ENCODE results near the gene KBTBD13. TPM values are rescaled to one million over a fixed set of nuclear protein-coding genes. Genes with fewer than 3 reads are reported as not detected.

KBTBD13 gene
- total RNA-seq, 3 donors from 2014 or later (not counting 1 experiment from before 2014, with no cell fraction given), result not detected

DNA sequence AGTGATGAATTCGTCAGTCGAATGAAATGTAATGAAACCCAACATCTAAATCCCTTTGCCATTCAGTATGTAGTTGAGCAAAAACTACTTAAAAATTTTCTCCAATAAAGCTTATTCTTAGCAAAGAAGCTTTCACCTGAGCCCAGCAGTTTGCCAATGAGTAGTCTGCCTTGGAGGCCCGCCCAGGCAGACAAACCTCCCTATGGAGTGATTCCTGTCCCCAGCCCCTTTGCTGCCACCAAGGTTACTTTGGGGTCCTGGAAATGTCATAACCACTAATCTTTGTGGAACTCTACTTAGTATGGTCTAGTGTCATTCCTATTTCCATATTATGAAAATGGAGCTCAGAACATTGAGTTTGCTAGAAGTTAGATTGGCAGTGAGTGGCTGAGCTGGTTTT lies 26.4 kb downstream of the KBTBD13 start:
- Histone ChIP-seq H3K4me1 (ENCODE audit: control insufficient read depth, insufficient read depth, low read length) (peaks cover 4% of the 10 kb centered on the region), H3K27me3 (ENCODE audit: control insufficient read depth, insufficient read depth, low read length) (no peaks in the 10 kb centered on the region), H3K36me3 (ENCODE audit: control insufficient read depth, insufficient read depth, low read length) (peaks cover 31% of the 10 kb centered on the region), H3K9me3 (ENCODE audit: control insufficient read depth, insufficient read depth, low read length) (no peaks in the 10 kb centered on the region), H3K27ac (ENCODE audit: low read length) (no peak overlapping the region), H3K4me3 (ENCODE audit: low read length) (no peak overlapping the region)
- TF ChIP-seq, protein P1, sequence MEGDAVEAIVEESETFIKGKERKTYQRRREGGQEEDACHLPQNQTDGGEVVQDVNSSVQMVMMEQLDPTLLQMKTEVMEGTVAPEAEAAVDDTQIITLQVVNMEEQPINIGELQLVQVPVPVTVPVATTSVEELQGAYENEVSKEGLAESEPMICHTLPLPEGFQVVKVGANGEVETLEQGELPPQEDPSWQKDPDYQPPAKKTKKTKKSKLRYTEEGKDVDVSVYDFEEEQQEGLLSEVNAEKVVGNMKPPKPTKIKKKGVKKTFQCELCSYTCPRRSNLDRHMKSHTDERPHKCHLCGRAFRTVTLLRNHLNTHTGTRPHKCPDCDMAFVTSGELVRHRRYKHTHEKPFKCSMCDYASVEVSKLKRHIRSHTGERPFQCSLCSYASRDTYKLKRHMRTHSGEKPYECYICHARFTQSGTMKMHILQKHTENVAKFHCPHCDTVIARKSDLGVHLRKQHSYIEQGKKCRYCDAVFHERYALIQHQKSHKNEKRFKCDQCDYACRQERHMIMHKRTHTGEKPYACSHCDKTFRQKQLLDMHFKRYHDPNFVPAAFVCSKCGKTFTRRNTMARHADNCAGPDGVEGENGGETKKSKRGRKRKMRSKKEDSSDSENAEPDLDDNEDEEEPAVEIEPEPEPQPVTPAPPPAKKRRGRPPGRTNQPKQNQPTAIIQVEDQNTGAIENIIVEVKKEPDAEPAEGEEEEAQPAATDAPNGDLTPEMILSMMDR (IDR thresholded peaks at IDR 0.05), result no peak
- Mint-ChIP-seq H3K27ac (no peak overlapping the region), H3K9me3 (no peaks in the 10 kb centered on the region), H3K27me3 (ENCODE audit: low read depth in 2 of 2) (no peaks in the 10 kb centered on the region), H3K36me3 (no peaks in the 10 kb centered on the region), H3K4me1 (peaks cover 9 to 22% of the 10 kb centered on the region in 2 donors), H3K4me3 (no peak overlapping the region)
- intact Hi-C loops (cut with micrococcal nuclease), result no loop called here
- DNase-seq (no peak), ATAC-seq (no peak)
- 100% methylated on average over 3 of the region's 3 CpGs for WGBS (ENCODE audit: insufficient coverage)

DNA sequence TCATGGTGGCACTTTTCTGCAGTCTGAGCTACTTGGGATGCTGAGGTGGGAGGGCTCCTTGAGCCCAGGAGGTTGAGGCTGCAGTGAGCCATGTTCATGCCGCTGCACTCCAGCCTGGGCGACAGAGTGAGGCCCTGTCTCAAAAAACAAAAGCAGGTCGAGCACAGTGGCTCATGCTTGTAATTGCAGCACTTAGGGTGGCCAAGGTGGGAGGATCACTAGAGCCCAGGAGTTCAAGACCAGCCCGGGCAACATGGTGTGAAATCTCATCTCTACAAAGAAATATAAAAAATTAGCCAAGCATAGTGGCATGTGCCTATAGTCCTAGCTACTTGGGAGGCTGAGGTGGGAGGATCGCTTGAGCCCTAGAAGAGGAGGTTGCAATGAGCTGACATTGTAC lies 28.5 kb downstream of the KBTBD13 start:
- Histone ChIP-seq H3K27ac (ENCODE audit: low read length) (no peak overlapping the region), H3K9me3 (ENCODE audit: control insufficient read depth, insufficient read depth, low read length) (no peaks in the 10 kb centered on the region), H3K4me3 (ENCODE audit: low read length) (no peak overlapping the region), H3K36me3 (ENCODE audit: control insufficient read depth, insufficient read depth, low read length) (peaks cover 17% of the 10 kb centered on the region), H3K4me1 (ENCODE audit: control insufficient read depth, insufficient read depth, low read length) (peaks cover 4% of the 10 kb centered on the region), H3K27me3 (ENCODE audit: control insufficient read depth, insufficient read depth, low read length) (no peaks in the 10 kb centered on the region)
- no peak for DNase-seq
- no peak for ATAC-seq
- Mint-ChIP-seq H3K9me3 (no peaks in the 10 kb centered on the region), H3K27ac (no peak overlapping the region), H3K4me3 (no peak overlapping the region), H3K4me1 (peaks cover 9 to 16% of the 10 kb centered on the region in 2 donors), H3K27me3 (ENCODE audit: low read depth in 2 of 2) (no peaks in the 10 kb centered on the region), H3K36me3 (no peaks in the 10 kb centered on the region)
- 97% methylated on average over 5 of the region's 5 CpGs for WGBS (ENCODE audit: insufficient coverage)
- intact Hi-C loops (cut with micrococcal nuclease), result no loop called here
- TF ChIP-seq, protein P1 (IDR thresholded peaks at IDR 0.05), result no peak

DNA sequence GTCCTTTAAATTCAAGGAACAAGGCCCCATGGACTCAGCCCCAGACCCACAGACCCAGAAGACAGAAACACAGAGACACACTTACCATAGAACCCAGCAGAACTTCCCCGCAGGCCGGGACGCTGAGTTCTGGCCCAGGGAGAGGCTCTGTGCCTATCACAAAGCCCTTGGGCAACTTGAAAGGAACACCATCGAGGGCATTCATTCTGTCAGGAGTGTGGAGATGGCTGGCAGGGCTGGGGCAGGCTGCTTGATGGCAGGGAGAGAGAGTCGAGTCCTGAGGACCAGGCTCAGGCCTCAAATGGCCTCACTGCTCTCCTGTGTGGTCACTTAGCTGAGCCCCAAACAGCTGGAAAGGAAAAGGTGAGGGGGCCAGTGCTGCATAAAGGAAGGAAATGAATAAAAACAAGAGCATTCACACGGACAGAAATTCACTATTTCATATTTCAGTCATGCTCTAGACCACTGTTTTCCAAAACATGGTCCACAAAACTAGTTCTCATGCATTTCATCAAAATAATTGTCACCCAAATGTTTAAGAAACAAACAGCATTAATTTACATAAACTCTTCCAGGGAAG lies 29.6 kb downstream of the KBTBD13 start:
- no peak overlapping the region for H3K27ac ChIP-seq (ENCODE audit: low read length)
- H3K4me1 ChIP-seq (ENCODE audit: control insufficient read depth, insufficient read depth, low read length), result peaks cover 4% of the 10 kb centered on the region
- H3K9me3 ChIP-seq (ENCODE audit: control insufficient read depth, insufficient read depth, low read length), result no peaks in the 10 kb centered on the region
- DNase-seq (no peak), ATAC-seq (no peak)
- Mint-ChIP-seq H3K27ac (no peak overlapping the region), H3K4me1 (peaks cover 8 to 14% of the 10 kb centered on the region in 2 donors), H3K4me3 (no peak overlapping the region), H3K27me3 (ENCODE audit: low read depth in 2 of 2) (no peaks in the 10 kb centered on the region), H3K9me3 (no peaks in the 10 kb centered on the region), H3K36me3 (no peaks in the 10 kb centered on the region)
- peaks cover 15% of the 10 kb centered on the region for H3K36me3 ChIP-seq (ENCODE audit: control insufficient read depth, insufficient read depth, low read length)
- H3K4me3 ChIP-seq (ENCODE audit: low read length), result no peak overlapping the region
- TF ChIP-seq, protein P1 (IDR thresholded peaks at IDR 0.05), result no peak
- no peaks in the 10 kb centered on the region for H3K27me3 ChIP-seq (ENCODE audit: control insufficient read depth, insufficient read depth, low read length)
- 75% methylated on average over 6 of the region's 6 CpGs for WGBS (ENCODE audit: insufficient coverage)
- intact Hi-C loops (cut with micrococcal nuclease), result no loop called here

All from natural killer cell (primary cell).